HL-60 (cell line): ENCODE results near the gene MAP3K4.

Source experiments
- DNase-seq, 2 experiments: peaks; one replicate each; pipeline ENCODE4 v3.0.0-alpha.2; 2010 to 2020; ENCODE audit warnings: low read depth in 1 of 2, low spot score in 1 of 2
- H3K27ac ChIP-seq: fragments of 250-450 bp; sonication (Bioruptor Pico); replicated peaks from 2 replicates; pipeline ENCODE4 v1.5.1; 2020; ENCODE audit warnings: mild to moderate bottlenecking, moderate library complexity
- H3K27me3 ChIP-seq: fragments of 250-450 bp; sonication (Bioruptor Pico); 2 replicates; pipeline ENCODE4 v1.5.1; 2021; ENCODE audit warnings: mild to moderate bottlenecking, moderate library complexity; ENCODE audit not compliant: insufficient read depth, poor library complexity, severe bottlenecking
- H3K4me3 ChIP-seq: replicated peaks from 2 replicates; pipeline ENCODE4 v1.5.1; 2011; ENCODE audit warnings: mild to moderate bottlenecking, control low read depth, low read length; ENCODE audit not compliant: insufficient read depth
- GABPA ChIP-seq: IDR thresholded peaks from 2 replicates; pipeline ENCODE4 v1.6.1; 2012; ENCODE audit warnings: low read depth
- POLR2AphosphoS5 ChIP-seq: IDR thresholded peaks from 2 replicates; pipeline ENCODE4 v1.6.1; 2012; ENCODE audit warnings: low read depth
- SPI1 ChIP-seq: IDR thresholded peaks from 2 replicates; pipeline ENCODE4 v1.6.1; 2012; ENCODE audit warnings: low read depth, mild to moderate bottlenecking, borderline replicate concordance
- TF ChIP-seq, protein P1 (sequence below): IDR thresholded peaks from one replicate; pipeline ENCODE4 v1.5.1; 2011; ENCODE audit warnings: low read length, control low read depth, inconsistent platforms; ENCODE audit not compliant: insufficient read depth
- TF ChIP-seq, protein P2 (sequence below): IDR thresholded peaks from 2 replicates; pipeline ENCODE4 v1.6.1; 2012; ENCODE audit warnings: low read depth; ENCODE audit not compliant: insufficient replicate concordance

The MAP3K4 gene

DNA sequence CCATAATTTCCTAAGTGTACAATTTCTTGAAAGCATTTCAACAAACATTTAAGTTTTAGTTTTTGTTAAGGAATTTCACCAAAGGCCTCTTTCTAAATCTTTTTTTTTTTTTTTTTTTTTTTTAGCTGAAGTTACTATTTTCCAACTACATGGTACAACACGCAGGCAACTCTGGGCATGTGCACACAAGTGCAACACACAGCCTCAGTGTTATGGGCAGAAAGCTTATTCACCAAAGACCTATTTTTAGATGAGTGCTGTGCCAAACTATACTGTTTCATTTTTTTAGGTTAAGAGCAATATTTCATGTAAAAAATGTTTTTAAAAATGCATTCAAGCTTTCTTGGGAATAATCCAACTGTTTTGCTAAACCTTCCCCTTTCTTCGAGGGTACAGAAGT, 42.0 kb upstream of the MAP3K4 start:
- DNase-seq: no peak
- Histone ChIP-seq H3K27me3 (no peaks in the 10 kb centered on the region), H3K27ac (no peak overlapping the region), H3K4me3 (no peak overlapping the region)
- TF ChIP-seq, protein P1, sequence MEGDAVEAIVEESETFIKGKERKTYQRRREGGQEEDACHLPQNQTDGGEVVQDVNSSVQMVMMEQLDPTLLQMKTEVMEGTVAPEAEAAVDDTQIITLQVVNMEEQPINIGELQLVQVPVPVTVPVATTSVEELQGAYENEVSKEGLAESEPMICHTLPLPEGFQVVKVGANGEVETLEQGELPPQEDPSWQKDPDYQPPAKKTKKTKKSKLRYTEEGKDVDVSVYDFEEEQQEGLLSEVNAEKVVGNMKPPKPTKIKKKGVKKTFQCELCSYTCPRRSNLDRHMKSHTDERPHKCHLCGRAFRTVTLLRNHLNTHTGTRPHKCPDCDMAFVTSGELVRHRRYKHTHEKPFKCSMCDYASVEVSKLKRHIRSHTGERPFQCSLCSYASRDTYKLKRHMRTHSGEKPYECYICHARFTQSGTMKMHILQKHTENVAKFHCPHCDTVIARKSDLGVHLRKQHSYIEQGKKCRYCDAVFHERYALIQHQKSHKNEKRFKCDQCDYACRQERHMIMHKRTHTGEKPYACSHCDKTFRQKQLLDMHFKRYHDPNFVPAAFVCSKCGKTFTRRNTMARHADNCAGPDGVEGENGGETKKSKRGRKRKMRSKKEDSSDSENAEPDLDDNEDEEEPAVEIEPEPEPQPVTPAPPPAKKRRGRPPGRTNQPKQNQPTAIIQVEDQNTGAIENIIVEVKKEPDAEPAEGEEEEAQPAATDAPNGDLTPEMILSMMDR: no peak
- TF ChIP-seq GABPA (no peak), POLR2AphosphoS5 (no peak), SPI1 (no peak)
- TF ChIP-seq, protein P2, sequence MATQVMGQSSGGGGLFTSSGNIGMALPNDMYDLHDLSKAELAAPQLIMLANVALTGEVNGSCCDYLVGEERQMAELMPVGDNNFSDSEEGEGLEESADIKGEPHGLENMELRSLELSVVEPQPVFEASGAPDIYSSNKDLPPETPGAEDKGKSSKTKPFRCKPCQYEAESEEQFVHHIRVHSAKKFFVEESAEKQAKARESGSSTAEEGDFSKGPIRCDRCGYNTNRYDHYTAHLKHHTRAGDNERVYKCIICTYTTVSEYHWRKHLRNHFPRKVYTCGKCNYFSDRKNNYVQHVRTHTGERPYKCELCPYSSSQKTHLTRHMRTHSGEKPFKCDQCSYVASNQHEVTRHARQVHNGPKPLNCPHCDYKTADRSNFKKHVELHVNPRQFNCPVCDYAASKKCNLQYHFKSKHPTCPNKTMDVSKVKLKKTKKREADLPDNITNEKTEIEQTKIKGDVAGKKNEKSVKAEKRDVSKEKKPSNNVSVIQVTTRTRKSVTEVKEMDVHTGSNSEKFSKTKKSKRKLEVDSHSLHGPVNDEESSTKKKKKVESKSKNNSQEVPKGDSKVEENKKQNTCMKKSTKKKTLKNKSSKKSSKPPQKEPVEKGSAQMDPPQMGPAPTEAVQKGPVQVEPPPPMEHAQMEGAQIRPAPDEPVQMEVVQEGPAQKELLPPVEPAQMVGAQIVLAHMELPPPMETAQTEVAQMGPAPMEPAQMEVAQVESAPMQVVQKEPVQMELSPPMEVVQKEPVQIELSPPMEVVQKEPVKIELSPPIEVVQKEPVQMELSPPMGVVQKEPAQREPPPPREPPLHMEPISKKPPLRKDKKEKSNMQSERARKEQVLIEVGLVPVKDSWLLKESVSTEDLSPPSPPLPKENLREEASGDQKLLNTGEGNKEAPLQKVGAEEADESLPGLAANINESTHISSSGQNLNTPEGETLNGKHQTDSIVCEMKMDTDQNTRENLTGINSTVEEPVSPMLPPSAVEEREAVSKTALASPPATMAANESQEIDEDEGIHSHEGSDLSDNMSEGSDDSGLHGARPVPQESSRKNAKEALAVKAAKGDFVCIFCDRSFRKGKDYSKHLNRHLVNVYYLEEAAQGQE: no peak

- H3K27me3 ChIP-seq: no peaks in the 10 kb centered on the region
- DNase-seq: no peak
- no peak overlapping the region for H3K27ac ChIP-seq
- H3K4me3 ChIP-seq: no peak overlapping the region
- TF ChIP-seq GABPA: no peak
- no peak for TF ChIP-seq SPI1
- TF ChIP-seq, protein P2: no peak
- no peak for TF ChIP-seq POLR2AphosphoS5
- TF ChIP-seq, protein P1: no peak
Measured at GRCh38 chr6:160950507-160950906, 41.1 kb upstream of the MAP3K4 start.

DNA sequence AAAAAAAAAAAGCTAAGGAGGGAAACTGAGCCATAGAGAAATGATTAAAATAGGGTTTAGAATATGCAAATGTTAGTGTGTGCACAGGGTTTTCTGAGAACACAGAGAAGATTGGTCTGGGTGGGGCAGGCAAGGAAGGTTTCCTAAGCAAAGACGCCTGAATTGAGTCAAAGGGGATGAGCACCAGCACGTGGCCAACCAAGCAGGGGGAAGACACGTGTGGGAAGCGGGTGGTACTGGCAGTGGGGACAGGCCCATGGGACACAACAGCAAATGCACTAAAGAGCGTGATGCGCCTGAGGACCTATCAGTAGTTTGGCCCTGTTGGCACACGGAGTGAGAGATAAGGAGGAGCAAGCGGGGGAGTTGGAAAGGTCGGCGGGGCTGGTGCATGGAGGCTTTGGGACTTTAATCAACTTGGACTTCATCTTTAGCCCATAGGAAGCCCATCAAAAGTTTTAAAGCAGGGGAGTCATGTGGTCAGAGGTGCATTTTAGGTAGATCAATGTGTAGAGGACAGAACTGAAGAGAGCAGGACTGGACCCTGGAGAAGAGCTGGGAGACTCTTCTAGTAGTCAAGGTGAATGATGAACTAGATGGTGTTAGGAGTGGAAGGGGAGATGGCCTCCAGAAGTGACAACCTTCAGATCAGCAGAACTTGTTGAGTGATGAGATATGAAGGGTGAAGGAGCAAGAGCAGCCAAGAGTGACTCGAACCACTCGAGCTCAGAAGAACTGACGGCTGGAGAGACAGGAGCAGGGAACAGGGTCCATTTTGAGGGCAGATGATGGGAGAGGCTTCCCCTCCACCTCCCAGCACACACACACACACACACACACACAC, 40.2 kb upstream of the MAP3K4 start:
- H3K27me3 ChIP-seq: no peaks in the 10 kb centered on the region
- TF ChIP-seq SPI1: no peak
- TF ChIP-seq GABPA: no peak
- TF ChIP-seq, protein P2: no peak
- TF ChIP-seq POLR2AphosphoS5: no peak
- TF ChIP-seq, protein P1: no peak
- H3K27ac ChIP-seq: no peak overlapping the region
- no peak overlapping the region for H3K4me3 ChIP-seq
- no peak for DNase-seq
